ENCODE measurements around the gene TMOD3. TPM values are rescaled to one million over a fixed set of nuclear protein-coding genes. Genes with fewer than 3 reads are reported as not detected.

Gene TMOD3
- total RNA-seq, 6 donors from 2014 or later: 40.4 to 81.6 (median 72.7) TPM

DNA sequence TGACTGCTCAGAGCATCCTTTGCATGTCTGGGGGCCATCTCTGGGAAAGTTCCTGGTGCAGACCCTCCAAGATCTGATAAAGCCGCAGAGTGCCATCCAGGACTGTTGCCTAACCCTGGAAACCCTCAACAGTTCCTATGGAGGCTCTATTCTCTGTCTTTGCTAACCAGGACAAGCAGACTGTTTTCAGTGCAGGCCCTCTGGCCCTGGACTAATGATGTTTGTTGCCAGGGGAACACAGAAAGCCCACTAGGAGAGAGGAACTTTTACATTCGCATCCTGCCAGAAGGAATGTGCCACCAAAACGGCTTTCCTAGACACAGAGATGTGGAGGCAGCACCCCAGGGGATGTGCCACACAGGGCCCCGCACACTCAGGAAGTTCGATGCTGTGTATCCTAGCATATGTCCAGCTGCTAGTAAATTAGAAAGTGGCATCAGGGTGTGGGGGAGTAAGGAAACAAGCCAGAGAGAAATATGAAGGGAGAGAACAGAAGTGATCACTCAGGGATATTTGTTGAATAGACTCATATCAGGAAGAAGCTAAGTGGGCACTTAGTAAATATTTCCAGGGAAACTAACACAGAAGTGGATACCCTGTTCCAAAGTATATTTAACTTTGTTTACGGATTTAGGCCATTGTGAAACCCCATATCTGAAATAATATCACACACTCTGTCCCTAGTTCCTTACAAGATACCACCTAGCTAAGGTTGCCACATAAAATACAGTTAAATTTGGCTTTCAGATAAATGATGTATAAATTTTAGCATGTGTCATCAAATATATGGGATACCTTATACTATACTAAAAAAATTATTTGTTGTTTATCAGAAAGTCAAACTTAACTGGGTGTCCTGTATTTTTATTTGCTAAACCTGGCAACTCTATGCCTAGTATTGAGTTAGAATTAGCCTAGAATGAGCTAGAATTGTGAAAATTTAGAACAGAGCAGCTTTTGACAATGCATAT lies 29.9 kb upstream of the TMOD3 start:
- Histone ChIP-seq H3K36me3 (peaks cover 0 to 12% (median 0%) of the 10 kb centered on the region in 4 donors), H3K27ac (peak overlapping the region in 1 of 4 donors; percentile 13), H3K4me3 (no peak overlapping the region), H3K27me3 (no peaks in the 10 kb centered on the region), H3K9me3 (no peaks in the 10 kb centered on the region), H3K4me1 (peaks cover 0 to 11% (median 5%) of the 10 kb centered on the region in 4 donors)
- ATAC-seq (ENCODE audit: low FRiP score in 2 of 2): peak in 1 of 2 donors; percentile 34
- no peak for DNase-seq
- 56 to 70% methylated on average over 5 to 6 of the region's 6 CpGs for WGBS, 2 donors
- TF ChIP-seq, protein P1, sequence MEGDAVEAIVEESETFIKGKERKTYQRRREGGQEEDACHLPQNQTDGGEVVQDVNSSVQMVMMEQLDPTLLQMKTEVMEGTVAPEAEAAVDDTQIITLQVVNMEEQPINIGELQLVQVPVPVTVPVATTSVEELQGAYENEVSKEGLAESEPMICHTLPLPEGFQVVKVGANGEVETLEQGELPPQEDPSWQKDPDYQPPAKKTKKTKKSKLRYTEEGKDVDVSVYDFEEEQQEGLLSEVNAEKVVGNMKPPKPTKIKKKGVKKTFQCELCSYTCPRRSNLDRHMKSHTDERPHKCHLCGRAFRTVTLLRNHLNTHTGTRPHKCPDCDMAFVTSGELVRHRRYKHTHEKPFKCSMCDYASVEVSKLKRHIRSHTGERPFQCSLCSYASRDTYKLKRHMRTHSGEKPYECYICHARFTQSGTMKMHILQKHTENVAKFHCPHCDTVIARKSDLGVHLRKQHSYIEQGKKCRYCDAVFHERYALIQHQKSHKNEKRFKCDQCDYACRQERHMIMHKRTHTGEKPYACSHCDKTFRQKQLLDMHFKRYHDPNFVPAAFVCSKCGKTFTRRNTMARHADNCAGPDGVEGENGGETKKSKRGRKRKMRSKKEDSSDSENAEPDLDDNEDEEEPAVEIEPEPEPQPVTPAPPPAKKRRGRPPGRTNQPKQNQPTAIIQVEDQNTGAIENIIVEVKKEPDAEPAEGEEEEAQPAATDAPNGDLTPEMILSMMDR (IDR thresholded peaks at IDR 0.05): no peak
- TF ChIP-seq EP300 (IDR thresholded peaks at IDR 0.05): no peak
- TF ChIP-seq POLR2A (IDR thresholded peaks at IDR 0.05): no peak
- no peak for TF ChIP-seq POLR2AphosphoS5 (IDR thresholded peaks at IDR 0.05)

DNA sequence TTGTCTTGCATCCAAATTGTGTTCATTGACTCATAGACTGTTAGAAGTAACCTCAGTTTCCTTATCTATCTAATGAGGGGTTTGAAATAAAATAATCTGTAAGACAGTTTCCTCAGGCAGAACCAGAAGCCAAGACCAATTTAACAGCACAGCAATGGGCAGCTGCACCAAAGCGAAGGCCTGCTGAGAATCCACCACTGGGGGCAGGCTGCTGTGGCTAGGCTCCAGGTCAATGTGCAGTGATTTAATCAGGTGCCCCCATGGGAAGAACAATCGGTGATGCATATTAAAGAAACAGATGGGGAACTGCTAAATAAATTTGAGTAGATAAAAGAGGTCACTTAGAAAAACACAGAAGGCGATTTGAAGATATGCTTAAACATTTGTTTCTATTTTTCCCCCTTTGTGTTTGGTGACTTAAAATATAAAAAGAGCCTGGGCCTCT lies 28.0 kb upstream of the TMOD3 start:
- Histone ChIP-seq H3K4me1 (peaks cover 0 to 11% (median 5%) of the 10 kb centered on the region in 4 donors), H3K36me3 (peaks cover 0 to 15% (median 0%) of the 10 kb centered on the region in 4 donors), H3K27ac (no peak overlapping the region), H3K9me3 (no peaks in the 10 kb centered on the region), H3K4me3 (no peak overlapping the region), H3K27me3 (no peaks in the 10 kb centered on the region)
- no peak for DNase-seq
- 63% methylated on average over 3 of the region's 3 CpGs for WGBS, 2 donors
- ATAC-seq (ENCODE audit: low FRiP score in 2 of 2): peak in 1 of 2 donors; percentile 35
- TF ChIP-seq POLR2AphosphoS5 (IDR thresholded peaks at IDR 0.05) (no peak), EP300 (IDR thresholded peaks at IDR 0.05) (no peak), POLR2A (IDR thresholded peaks at IDR 0.05) (no peak)
- TF ChIP-seq, protein P1 (IDR thresholded peaks at IDR 0.05): peak in 2 of 6 experiments; percentile 29 to 34

DNA sequence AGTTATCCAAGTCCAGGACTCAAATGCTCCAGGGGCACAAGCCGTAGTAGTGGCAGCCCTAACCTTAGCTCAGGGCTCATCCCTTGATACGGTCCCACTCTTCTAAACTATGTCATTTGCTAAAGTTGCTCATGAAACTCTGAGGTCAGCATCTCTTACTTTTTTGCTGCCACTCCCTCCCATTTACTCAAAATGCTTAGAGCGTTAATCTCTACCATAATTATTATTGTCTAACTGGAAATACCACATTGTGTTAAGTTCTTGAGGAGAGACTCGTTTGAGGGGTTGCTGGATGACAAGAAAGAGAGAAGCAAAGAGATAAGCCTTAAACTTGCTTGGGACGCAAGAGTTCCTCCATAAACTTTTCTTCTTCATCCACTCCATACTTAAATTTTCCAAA lies 26.9 kb upstream of the TMOD3 start:
- Histone ChIP-seq H3K9me3 (no peaks in the 10 kb centered on the region), H3K27me3 (no peaks in the 10 kb centered on the region), H3K4me1 (peaks cover 0 to 11% (median 5%) of the 10 kb centered on the region in 4 donors), H3K27ac (no peak overlapping the region), H3K36me3 (peaks cover 0 to 23% (median 3%) of the 10 kb centered on the region in 4 donors), H3K4me3 (no peak overlapping the region)
- ATAC-seq (ENCODE audit: low FRiP score in 2 of 2) (no peak), DNase-seq (no peak)
- WGBS, 2 donors: 85 to 88% methylated on average over 5 of the region's 5 CpGs
- TF ChIP-seq EP300 (IDR thresholded peaks at IDR 0.05): no peak
- no peak for TF ChIP-seq POLR2AphosphoS5 (IDR thresholded peaks at IDR 0.05)
- TF ChIP-seq, protein P1 (IDR thresholded peaks at IDR 0.05): no peak
- TF ChIP-seq POLR2A (IDR thresholded peaks at IDR 0.05): no peak

DNA sequence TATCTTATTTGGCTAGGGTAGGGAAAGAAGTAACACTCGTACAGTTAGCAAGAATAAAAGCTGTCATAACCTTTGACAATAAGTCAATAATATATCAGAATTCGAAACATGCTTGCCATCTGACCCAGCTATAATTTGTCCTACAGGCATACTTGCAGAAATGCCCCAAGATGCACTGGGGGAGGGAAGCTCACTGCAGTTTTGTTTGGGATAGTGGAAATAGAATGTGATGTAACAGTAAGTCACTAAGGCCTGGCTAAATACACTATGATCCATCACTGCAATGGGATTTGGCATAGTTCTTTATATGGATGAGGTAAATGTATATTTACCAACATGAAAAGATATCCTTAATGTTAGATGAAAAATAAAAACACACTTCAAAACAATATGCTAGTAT lies 25.5 kb upstream of the TMOD3 start:
- Histone ChIP-seq H3K36me3 (peaks cover 0 to 18% (median 5%) of the 10 kb centered on the region in 4 donors), H3K9me3 (no peaks in the 10 kb centered on the region), H3K27me3 (no peaks in the 10 kb centered on the region), H3K27ac (no peak overlapping the region), H3K4me1 (peaks cover 0 to 9% (median 3%) of the 10 kb centered on the region in 4 donors), H3K4me3 (no peak overlapping the region)
- ATAC-seq (ENCODE audit: low FRiP score in 2 of 2): no peak
- no peak for DNase-seq
- TF ChIP-seq EP300 (IDR thresholded peaks at IDR 0.05) (no peak), POLR2A (IDR thresholded peaks at IDR 0.05) (no peak), POLR2AphosphoS5 (IDR thresholded peaks at IDR 0.05) (no peak)
- TF ChIP-seq, protein P1 (IDR thresholded peaks at IDR 0.05): no peak
- WGBS, 2 donors: 92 to 93% methylated on average over 2 of the region's 2 CpGs
